Measurements from ENCODE around the gene NFE2L3.

The NFE2L3 gene

GRCh38 chr7:26224359-26224758, 72.4 kb downstream of the NFE2L3 start:
- Histone ChIP-seq H3K9ac (ENCODE audit: low read length) (no peak overlapping the region), H3K4me1 (ENCODE audit: insufficient read depth, low read length, severe bottlenecking) (no peaks in the 10 kb centered on the region), H3K4me3 (ENCODE audit: low read depth, low read length, poor library complexity, severe bottlenecking) (no peak overlapping the region), H3K4me2 (ENCODE audit: low read length) (no peak overlapping the region), H3K27ac (ENCODE audit: low read depth, low read length, poor library complexity, severe bottlenecking) (no peak overlapping the region), H3K9me3 (ENCODE audit: low read length) (no peaks in the 10 kb centered on the region), H3K79me2 (ENCODE audit: insufficient read depth, low read length) (no peaks in the 10 kb centered on the region), H3K9me2 (ENCODE audit: low read depth, low read length) (no peaks in the 10 kb centered on the region), H3K27me3 (ENCODE audit: insufficient read depth, low read length) (no peaks in the 10 kb centered on the region), H3K36me3 (ENCODE audit: insufficient read depth, low read length) (no peaks in the 10 kb centered on the region), H2AFZ (ENCODE audit: low read length) (no peak overlapping the region), H4K20me1 (ENCODE audit: insufficient read depth, low read length) (no peaks in the 10 kb centered on the region), H3F3A (ENCODE audit: insufficient read depth, low read length) (no peaks in the 10 kb centered on the region)
- TF ChIP-seq EZH2 (IDR thresholded peaks at IDR 0.05; ENCODE audit: borderline replicate concordance, low read length): no peak
- TF ChIP-seq CTCF (IDR thresholded peaks at IDR 0.05; ENCODE audit: low read length): no peak

GRCh38 chr7:26227987-26228386, 76.0 kb downstream of the NFE2L3 start:
- no peaks in the 10 kb centered on the region for H3K36me3 ChIP-seq (ENCODE audit: insufficient read depth, low read length)
- H3K4me2 ChIP-seq (ENCODE audit: low read length): no peak overlapping the region
- no peak overlapping the region for H2AFZ ChIP-seq (ENCODE audit: low read length)
- TF ChIP-seq EZH2 (IDR thresholded peaks at IDR 0.05; ENCODE audit: borderline replicate concordance, low read length): no peak
- no peak for TF ChIP-seq CTCF (IDR thresholded peaks at IDR 0.05; ENCODE audit: low read length)
- H3K4me1 ChIP-seq (ENCODE audit: insufficient read depth, low read length, severe bottlenecking): no peaks in the 10 kb centered on the region
- no peaks in the 10 kb centered on the region for H3K9me3 ChIP-seq (ENCODE audit: low read length)
- H3K4me3 ChIP-seq (ENCODE audit: low read depth, low read length, poor library complexity, severe bottlenecking): no peak overlapping the region
- no peaks in the 10 kb centered on the region for H3K9me2 ChIP-seq (ENCODE audit: low read depth, low read length)
- no peak overlapping the region for H3K9ac ChIP-seq (ENCODE audit: low read length)
- no peaks in the 10 kb centered on the region for H4K20me1 ChIP-seq (ENCODE audit: insufficient read depth, low read length)
- H3K27me3 ChIP-seq (ENCODE audit: insufficient read depth, low read length): 0 out of 2 replicates have a peak, but pooled peaks cover 4% of the 10 kb centered on the region
- no peaks in the 10 kb centered on the region for H3F3A ChIP-seq (ENCODE audit: insufficient read depth, low read length)
- no peak overlapping the region for H3K27ac ChIP-seq (ENCODE audit: low read depth, low read length, poor library complexity, severe bottlenecking)
- no peaks in the 10 kb centered on the region for H3K79me2 ChIP-seq (ENCODE audit: insufficient read depth, low read length)

- Histone ChIP-seq H3K27me3 (ENCODE audit: insufficient read depth, low read length) (peaks cover 4% of the 10 kb centered on the region; the same call in 1 of the 2 replicates), H3K4me2 (ENCODE audit: low read length) (no peak overlapping the region), H3K9me2 (ENCODE audit: low read depth, low read length) (no peaks in the 10 kb centered on the region), H3K79me2 (ENCODE audit: insufficient read depth, low read length) (no peaks in the 10 kb centered on the region), H3K4me1 (ENCODE audit: insufficient read depth, low read length, severe bottlenecking) (no peaks in the 10 kb centered on the region), H3K4me3 (ENCODE audit: low read depth, low read length, poor library complexity, severe bottlenecking) (no peak overlapping the region), H4K20me1 (ENCODE audit: insufficient read depth, low read length) (no peaks in the 10 kb centered on the region), H3K9me3 (ENCODE audit: low read length) (no peaks in the 10 kb centered on the region), H3K27ac (ENCODE audit: low read depth, low read length, poor library complexity, severe bottlenecking) (no peak overlapping the region), H3K9ac (ENCODE audit: low read length) (no peak overlapping the region), H3F3A (ENCODE audit: insufficient read depth, low read length) (no peaks in the 10 kb centered on the region), H2AFZ (ENCODE audit: low read length) (no peak overlapping the region), H3K36me3 (ENCODE audit: insufficient read depth, low read length) (no peaks in the 10 kb centered on the region)
- TF ChIP-seq EZH2 (IDR thresholded peaks at IDR 0.05; ENCODE audit: borderline replicate concordance, low read length): no peak
- peak; percentile 33; the same call in 1 of the 2 replicates for TF ChIP-seq CTCF (IDR thresholded peaks at IDR 0.05; ENCODE audit: low read length)
Observed at GRCh38 chr7:26233902-26234511, 82.0 kb downstream of the NFE2L3 start.
